ENCODE measurements around the gene OXLD1. TPM values are rescaled to one million over a fixed set of nuclear protein-coding genes. Genes with fewer than 3 reads are reported as not detected.

The OXLD1 gene
- polyA plus RNA-seq, 1 donor (not counting 4 experiments of a cell fraction or from before 2014, with no cell fraction given): 16.3 TPM

- H4K20me1 ChIP-seq (ENCODE audit: control insufficient read depth, extremely low read depth, insufficient read depth, low read length): peaks cover 3% of the 10 kb centered on the region
Measured at GRCh38 chr17:81635431-81635830, 31.0 kb downstream of the OXLD1 start.

GRCh38 chr17:81631482-81631881, 34.9 kb downstream of the OXLD1 start:
- FAIRE-seq: no peak
- Histone ChIP-seq H3K9me1 (ENCODE audit: control insufficient read depth, extremely low read depth, insufficient read depth, low read length) (peaks cover 3% of the 10 kb centered on the region), H3K4me2 (ENCODE audit: control insufficient read depth, extremely low read depth, insufficient read depth, low read depth, low read length) (no peak overlapping the region), H3K27me3 (ENCODE audit: control insufficient read depth, extremely low read depth, insufficient read depth, low read length) (no peaks in the 10 kb centered on the region), H2AFZ (ENCODE audit: control insufficient read depth, low read length) (no peak overlapping the region), H3K79me2 (ENCODE audit: control insufficient read depth, insufficient read depth, low read length) (peaks cover 62% of the 10 kb centered on the region), H4K20me1 (ENCODE audit: control insufficient read depth, extremely low read depth, insufficient read depth, low read length) (peaks cover 3% of the 10 kb centered on the region), H3K4me3 (ENCODE audit: control insufficient read depth in 2 of 3, extremely low read depth in 1 of 3, insufficient read depth in 2 of 3, low read depth in 1 of 3, low read length in 3 of 3) (no peak overlapping the region), H3K4me1 (ENCODE audit: control insufficient read depth, extremely low read depth, insufficient read depth, low read length) (peaks cover 8% of the 10 kb centered on the region), H3K36me3 (ENCODE audit: control insufficient read depth in 2 of 2, extremely low read depth in 1 of 2, insufficient read depth in 2 of 2, low read length in 2 of 2) (peaks cover 14 to 20% of the 10 kb centered on the region in 2 experiments), H3K9ac (ENCODE audit: control insufficient read depth, extremely low read depth, insufficient read depth, low read length) (no peak overlapping the region), H3K9me3 (ENCODE audit: control insufficient read depth, low read depth, low read length) (no peaks in the 10 kb centered on the region), H3K27ac (ENCODE audit: control insufficient read depth, insufficient read depth, low read length) (no peak overlapping the region)
- TF ChIP-seq CTCF (optimal IDR thresholded peaks at IDR 0.05 in 1 of 3, IDR thresholded peaks at IDR 0.05 in 1 of 3, conservative IDR thresholded peaks at IDR 0.05 in 1 of 3; ENCODE audit: extremely low read depth in 1 of 3, insufficient read depth in 2 of 3, low read length in 3 of 3) (no peak), EZH2 (IDR thresholded peaks at IDR 0.05; ENCODE audit: low read length) (no peak)
- dilution Hi-C loops (cut with MboI; ENCODE audit: extremely low pct_ligation_motif_present, low sequenced_read_pairs): no loop called here
- DNase-seq (ENCODE audit: low read depth, low spot score): no peak

More at GRCh38 chr17:81635431-81635830, 31.0 kb downstream of the OXLD1 start:
- peaks cover 2% of the 10 kb centered on the region in 2 experiments for H3K36me3 ChIP-seq (ENCODE audit: control insufficient read depth in 2 of 2, extremely low read depth in 1 of 2, insufficient read depth in 2 of 2, low read length in 2 of 2)
- FAIRE-seq (no peak), DNase-seq (ENCODE audit: low read depth, low spot score) (no peak)
- H3K27me3 ChIP-seq (ENCODE audit: control insufficient read depth, extremely low read depth, insufficient read depth, low read length): no peaks in the 10 kb centered on the region
- H3K9me1 ChIP-seq (ENCODE audit: control insufficient read depth, extremely low read depth, insufficient read depth, low read length): peaks cover 3% of the 10 kb centered on the region
- no peaks in the 10 kb centered on the region for H3K9me3 ChIP-seq (ENCODE audit: control insufficient read depth, low read depth, low read length)
- H3K27ac ChIP-seq (ENCODE audit: control insufficient read depth, insufficient read depth, low read length): peak overlapping the region; percentile 83
- H3K4me3 ChIP-seq (ENCODE audit: control insufficient read depth in 2 of 3, extremely low read depth in 1 of 3, insufficient read depth in 2 of 3, low read depth in 1 of 3, low read length in 3 of 3): peak overlapping the region; percentile 85 to 97 (median 88)
- peaks cover 13% of the 10 kb centered on the region for H3K4me1 ChIP-seq (ENCODE audit: control insufficient read depth, extremely low read depth, insufficient read depth, low read length)
- H3K9ac ChIP-seq (ENCODE audit: control insufficient read depth, extremely low read depth, insufficient read depth, low read length): peak overlapping the region; percentile 96
- dilution Hi-C loops (cut with MboI; ENCODE audit: extremely low pct_ligation_motif_present, low sequenced_read_pairs): no loop called here
- peak overlapping the region; percentile 82 for H3K4me2 ChIP-seq (ENCODE audit: control insufficient read depth, extremely low read depth, insufficient read depth, low read depth, low read length)
- peaks cover 57% of the 10 kb centered on the region for H3K79me2 ChIP-seq (ENCODE audit: control insufficient read depth, insufficient read depth, low read length)
- H2AFZ ChIP-seq (ENCODE audit: control insufficient read depth, low read length): no peak overlapping the region
- TF ChIP-seq EZH2 (IDR thresholded peaks at IDR 0.05; ENCODE audit: low read length): no peak
- no peak for TF ChIP-seq CTCF (optimal IDR thresholded peaks at IDR 0.05 in 1 of 3, IDR thresholded peaks at IDR 0.05 in 1 of 3, conservative IDR thresholded peaks at IDR 0.05 in 1 of 3; ENCODE audit: extremely low read depth in 1 of 3, insufficient read depth in 2 of 3, low read length in 3 of 3)

Data from keratinocyte (primary cell).